Measurements from ENCODE around the gene DCP2.
A peak's percentile ranks its signal among the peaks of the same experiment; 100 is the strongest.

The DCP2 gene

DNA sequence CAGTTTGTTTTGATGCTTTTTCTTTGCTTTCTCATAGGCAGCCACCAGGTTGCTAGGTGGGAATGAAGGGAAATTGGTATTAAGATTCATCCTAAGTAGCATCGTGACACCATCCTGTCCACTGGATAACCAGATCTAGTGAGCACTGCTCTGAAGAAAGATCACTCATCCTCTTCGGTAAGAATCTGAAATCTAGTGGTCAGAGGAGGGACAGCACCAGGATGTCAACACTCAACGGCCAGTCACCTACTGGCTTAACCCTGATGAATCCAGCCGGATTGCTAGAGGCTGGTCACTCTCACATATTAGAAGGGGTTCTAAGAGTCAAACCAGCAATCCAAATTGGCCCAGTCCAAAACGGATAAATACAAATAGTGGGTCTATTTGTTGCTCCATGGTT lies 50.8 kb downstream of the DCP2 start:
- TF ChIP-seq FOXP2 (optimal IDR thresholded peaks at IDR 0.05; ENCODE audit: borderline replicate concordance, extremely low read depth, extremely low read length, insufficient read depth) (no peak), SIN3A (IDR thresholded peaks at IDR 0.05; ENCODE audit: borderline replicate concordance, insufficient read depth, low read length) (no peak), POLR2AphosphoS5 (IDR thresholded peaks at IDR 0.05; ENCODE audit: low read depth, low read length) (no peak), TAF1 (IDR thresholded peaks at IDR 0.05; ENCODE audit: borderline replicate concordance, insufficient read depth, low read length) (no peak)
- TF ChIP-seq, protein P1, sequence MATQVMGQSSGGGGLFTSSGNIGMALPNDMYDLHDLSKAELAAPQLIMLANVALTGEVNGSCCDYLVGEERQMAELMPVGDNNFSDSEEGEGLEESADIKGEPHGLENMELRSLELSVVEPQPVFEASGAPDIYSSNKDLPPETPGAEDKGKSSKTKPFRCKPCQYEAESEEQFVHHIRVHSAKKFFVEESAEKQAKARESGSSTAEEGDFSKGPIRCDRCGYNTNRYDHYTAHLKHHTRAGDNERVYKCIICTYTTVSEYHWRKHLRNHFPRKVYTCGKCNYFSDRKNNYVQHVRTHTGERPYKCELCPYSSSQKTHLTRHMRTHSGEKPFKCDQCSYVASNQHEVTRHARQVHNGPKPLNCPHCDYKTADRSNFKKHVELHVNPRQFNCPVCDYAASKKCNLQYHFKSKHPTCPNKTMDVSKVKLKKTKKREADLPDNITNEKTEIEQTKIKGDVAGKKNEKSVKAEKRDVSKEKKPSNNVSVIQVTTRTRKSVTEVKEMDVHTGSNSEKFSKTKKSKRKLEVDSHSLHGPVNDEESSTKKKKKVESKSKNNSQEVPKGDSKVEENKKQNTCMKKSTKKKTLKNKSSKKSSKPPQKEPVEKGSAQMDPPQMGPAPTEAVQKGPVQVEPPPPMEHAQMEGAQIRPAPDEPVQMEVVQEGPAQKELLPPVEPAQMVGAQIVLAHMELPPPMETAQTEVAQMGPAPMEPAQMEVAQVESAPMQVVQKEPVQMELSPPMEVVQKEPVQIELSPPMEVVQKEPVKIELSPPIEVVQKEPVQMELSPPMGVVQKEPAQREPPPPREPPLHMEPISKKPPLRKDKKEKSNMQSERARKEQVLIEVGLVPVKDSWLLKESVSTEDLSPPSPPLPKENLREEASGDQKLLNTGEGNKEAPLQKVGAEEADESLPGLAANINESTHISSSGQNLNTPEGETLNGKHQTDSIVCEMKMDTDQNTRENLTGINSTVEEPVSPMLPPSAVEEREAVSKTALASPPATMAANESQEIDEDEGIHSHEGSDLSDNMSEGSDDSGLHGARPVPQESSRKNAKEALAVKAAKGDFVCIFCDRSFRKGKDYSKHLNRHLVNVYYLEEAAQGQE (IDR thresholded peaks at IDR 0.05; ENCODE audit: insufficient read depth in 1 of 2, low read depth in 2 of 2, low read length in 2 of 2): no peak

GRCh38 chr5:113029614-113030013 lies 53.0 kb downstream of the DCP2 start:
- TF ChIP-seq POLR2AphosphoS5 (IDR thresholded peaks at IDR 0.05; ENCODE audit: low read depth, low read length) (peak; percentile 16; the same call in 1 of the 2 replicates), SIN3A (IDR thresholded peaks at IDR 0.05; ENCODE audit: borderline replicate concordance, insufficient read depth, low read length) (no peak)

- TF ChIP-seq POLR2AphosphoS5 (IDR thresholded peaks at IDR 0.05; ENCODE audit: low read depth, low read length) (no peak; the same call in 1 of the 2 replicates), TAF1 (IDR thresholded peaks at IDR 0.05; ENCODE audit: borderline replicate concordance, insufficient read depth, low read length) (no peak), FOXP2 (optimal IDR thresholded peaks at IDR 0.05; ENCODE audit: borderline replicate concordance, extremely low read depth, extremely low read length, insufficient read depth) (no peak), SIN3A (IDR thresholded peaks at IDR 0.05; ENCODE audit: borderline replicate concordance, insufficient read depth, low read length) (no peak)
- TF ChIP-seq, protein P1 (IDR thresholded peaks at IDR 0.05; ENCODE audit: insufficient read depth in 1 of 2, low read depth in 2 of 2, low read length in 2 of 2): no peak
Observed at GRCh38 chr5:113031104-113031503, 54.5 kb downstream of the DCP2 start.

- no peak for TF ChIP-seq SIN3A (IDR thresholded peaks at IDR 0.05; ENCODE audit: borderline replicate concordance, insufficient read depth, low read length)
- no peak for TF ChIP-seq TAF1 (IDR thresholded peaks at IDR 0.05; ENCODE audit: borderline replicate concordance, insufficient read depth, low read length)
- no peak for TF ChIP-seq FOXP2 (optimal IDR thresholded peaks at IDR 0.05; ENCODE audit: borderline replicate concordance, extremely low read depth, extremely low read length, insufficient read depth)
Observed at GRCh38 chr5:113031557-113031956, 55.0 kb downstream of the DCP2 start.

DNA sequence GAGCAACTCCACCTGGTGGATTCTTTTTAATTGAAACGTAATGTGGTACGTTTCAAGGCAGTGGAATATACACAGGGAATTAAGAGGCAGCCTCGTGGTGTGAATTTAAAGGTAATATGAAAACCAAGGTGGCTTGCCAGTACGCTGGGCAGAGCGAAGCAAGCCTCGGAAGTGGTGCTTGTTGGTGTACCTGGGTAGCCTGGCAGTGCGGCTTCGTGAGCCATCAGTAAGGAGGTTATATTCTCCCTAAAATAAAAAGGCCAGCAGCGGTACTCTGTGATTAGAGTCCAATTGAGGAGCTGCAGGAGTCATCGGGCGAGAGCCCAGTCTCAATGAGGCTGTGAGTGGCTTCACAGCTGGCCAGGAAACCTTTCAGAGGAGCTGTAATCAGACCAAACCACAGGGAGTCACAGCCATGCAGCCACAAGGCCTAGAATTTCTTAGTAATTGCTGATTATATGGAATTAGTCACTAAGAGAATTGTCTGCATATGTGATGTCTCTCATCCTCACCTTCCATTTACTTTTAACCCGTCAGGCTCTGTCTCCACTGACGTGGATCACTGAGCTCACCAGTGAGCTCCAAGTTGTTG lies 57.7 kb downstream of the DCP2 start:
- TF ChIP-seq, protein P1 (IDR thresholded peaks at IDR 0.05; ENCODE audit: insufficient read depth in 1 of 2, low read depth in 2 of 2, low read length in 2 of 2): no peak
- TF ChIP-seq FOXP2 (optimal IDR thresholded peaks at IDR 0.05; ENCODE audit: borderline replicate concordance, extremely low read depth, extremely low read length, insufficient read depth) (no peak), POLR2AphosphoS5 (IDR thresholded peaks at IDR 0.05; ENCODE audit: low read depth, low read length) (no peak; the same call in 1 of the 2 replicates), TAF1 (IDR thresholded peaks at IDR 0.05; ENCODE audit: borderline replicate concordance, insufficient read depth, low read length) (no peak), SIN3A (IDR thresholded peaks at IDR 0.05; ENCODE audit: borderline replicate concordance, insufficient read depth, low read length) (no peak)

- TF ChIP-seq, protein P1 (IDR thresholded peaks at IDR 0.05; ENCODE audit: insufficient read depth in 1 of 2, low read depth in 2 of 2, low read length in 2 of 2): no peak
Observed at GRCh38 chr5:113035096-113035495, 58.5 kb downstream of the DCP2 start.

All from PFSK-1 (cell line).